ENCODE measurements around the gene CXorf49. TPM values are rescaled to one million over a fixed set of nuclear protein-coding genes. Genes with fewer than 3 reads are reported as not detected.

Gene CXorf49
- total RNA-seq, 6 experiments from 2014 or later = not detected

- Mint-ChIP-seq H3K9me3 (no peaks in the 10 kb centered on the region), H3K36me3 (ENCODE audit: low read depth) (no peaks in the 10 kb centered on the region), H3K27me3 (ENCODE audit: insufficient read depth) (peaks cover 5% of the 10 kb centered on the region), H3K4me1 (ENCODE audit: low read depth) (no peaks in the 10 kb centered on the region), H3K4me3 (no peak overlapping the region), H3K27ac (no peak overlapping the region)
- TF ChIP-seq, protein P1, sequence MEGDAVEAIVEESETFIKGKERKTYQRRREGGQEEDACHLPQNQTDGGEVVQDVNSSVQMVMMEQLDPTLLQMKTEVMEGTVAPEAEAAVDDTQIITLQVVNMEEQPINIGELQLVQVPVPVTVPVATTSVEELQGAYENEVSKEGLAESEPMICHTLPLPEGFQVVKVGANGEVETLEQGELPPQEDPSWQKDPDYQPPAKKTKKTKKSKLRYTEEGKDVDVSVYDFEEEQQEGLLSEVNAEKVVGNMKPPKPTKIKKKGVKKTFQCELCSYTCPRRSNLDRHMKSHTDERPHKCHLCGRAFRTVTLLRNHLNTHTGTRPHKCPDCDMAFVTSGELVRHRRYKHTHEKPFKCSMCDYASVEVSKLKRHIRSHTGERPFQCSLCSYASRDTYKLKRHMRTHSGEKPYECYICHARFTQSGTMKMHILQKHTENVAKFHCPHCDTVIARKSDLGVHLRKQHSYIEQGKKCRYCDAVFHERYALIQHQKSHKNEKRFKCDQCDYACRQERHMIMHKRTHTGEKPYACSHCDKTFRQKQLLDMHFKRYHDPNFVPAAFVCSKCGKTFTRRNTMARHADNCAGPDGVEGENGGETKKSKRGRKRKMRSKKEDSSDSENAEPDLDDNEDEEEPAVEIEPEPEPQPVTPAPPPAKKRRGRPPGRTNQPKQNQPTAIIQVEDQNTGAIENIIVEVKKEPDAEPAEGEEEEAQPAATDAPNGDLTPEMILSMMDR (IDR thresholded peaks at IDR 0.05) = no peak
- no peak for DNase-seq
Measured at GRCh38 chrX:71666240-71667223, 51.6 kb downstream of the CXorf49 start.

DNA sequence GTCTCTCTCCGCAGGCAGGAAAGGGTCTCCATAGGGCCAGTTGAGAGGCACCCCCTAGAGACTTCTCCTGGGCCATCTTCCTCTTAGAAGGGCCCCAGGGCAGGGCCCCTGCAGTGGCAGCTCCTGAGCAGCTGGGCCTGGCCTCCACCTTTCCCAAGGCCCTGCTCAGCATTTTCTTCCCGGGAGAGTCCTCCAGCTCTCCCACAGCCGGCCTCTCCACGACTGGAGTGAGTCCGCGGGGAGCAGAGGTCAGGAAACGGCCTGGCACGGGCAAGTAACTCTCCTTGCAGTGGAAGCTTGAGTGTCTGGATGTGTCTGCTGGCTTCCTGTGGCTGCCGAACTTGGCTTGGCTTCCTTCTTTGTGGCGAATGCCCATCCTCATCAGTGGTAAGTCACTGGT, 52.3 kb downstream of the CXorf49 start:
- H3K4me3 Mint-ChIP-seq = no peak overlapping the region
- no peaks in the 10 kb centered on the region for H3K36me3 Mint-ChIP-seq (ENCODE audit: low read depth)
- no peak overlapping the region for H3K27ac Mint-ChIP-seq
- no peaks in the 10 kb centered on the region for H3K4me1 Mint-ChIP-seq (ENCODE audit: low read depth)
- DNase-seq = no peak
- TF ChIP-seq, protein P1 (IDR thresholded peaks at IDR 0.05) = no peak
- H3K9me3 Mint-ChIP-seq = no peaks in the 10 kb centered on the region
- peaks cover 9% of the 10 kb centered on the region for H3K27me3 Mint-ChIP-seq (ENCODE audit: insufficient read depth)

DNA sequence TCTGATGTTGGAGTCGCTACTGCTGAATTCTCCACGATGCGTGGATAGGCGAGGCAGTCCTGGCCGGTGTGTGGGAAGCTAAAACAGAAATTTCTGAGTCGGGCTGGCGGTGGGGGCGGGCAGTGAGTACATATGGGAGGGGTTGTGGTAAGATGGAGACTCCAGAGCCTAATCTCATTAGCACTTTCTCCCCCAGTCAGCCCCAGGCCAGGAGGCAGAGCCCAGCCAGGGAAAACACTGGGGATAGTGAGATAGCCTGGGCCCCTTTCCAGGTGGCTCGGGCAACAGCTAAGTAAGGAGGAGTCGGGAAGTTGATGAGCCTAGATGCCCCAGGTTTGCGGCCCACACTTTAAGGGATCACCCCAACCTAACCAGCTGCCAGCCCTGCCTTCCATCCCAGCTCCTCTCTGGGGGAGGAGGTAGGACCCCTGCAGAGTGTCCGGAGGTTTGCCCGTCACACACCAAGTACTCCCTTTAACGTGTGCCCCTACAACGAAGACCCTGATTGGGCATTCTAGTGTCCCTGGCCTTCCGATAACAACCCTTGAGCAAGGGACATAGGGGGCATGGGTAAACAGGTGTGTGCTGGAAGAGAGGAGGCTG, 53.1 kb downstream of the CXorf49 start:
- Mint-ChIP-seq H3K27ac (no peak overlapping the region), H3K9me3 (no peaks in the 10 kb centered on the region), H3K36me3 (ENCODE audit: low read depth) (no peaks in the 10 kb centered on the region), H3K4me1 (ENCODE audit: low read depth) (no peaks in the 10 kb centered on the region), H3K4me3 (no peak overlapping the region), H3K27me3 (ENCODE audit: insufficient read depth) (peaks cover 9% of the 10 kb centered on the region)
- TF ChIP-seq, protein P1 (IDR thresholded peaks at IDR 0.05) = no peak
- DNase-seq = no peak

Other genes starting within 250 kb of the CXorf49 start
- gene OGT, start 185.2 kb downstream of the CXorf49 start, total RNA-seq (2021; fragmentation: NEBNext Ultra II Directional; extraction: Animal tissue kit (Norgen Biotek cat#: 25700)) = 10 to 100 TPM; 52.9 to 77.5 (median 57.7) TPM
- gene GCNA, start 139.8 kb downstream of the CXorf49 start, total RNA-seq (2021; fragmentation: NEBNext Ultra II Directional; extraction: Animal tissue kit (Norgen Biotek cat#: 25700)) = 1 to 10 TPM in 2 of 6 experiments, under 1 TPM in 4; 0.48 to 1.7 (median 0.82) TPM
- not detected for gene CXCR3, start 99.8 kb downstream of the CXorf49 start, total RNA-seq (2021; fragmentation: NEBNext Ultra II Directional; extraction: Animal tissue kit (Norgen Biotek cat#: 25700))
- not detected for gene CXorf49B, start 45.1 kb upstream of the CXorf49 start, total RNA-seq (2021; fragmentation: NEBNext Ultra II Directional; extraction: Animal tissue kit (Norgen Biotek cat#: 25700))
- gene NHSL2, start 192.6 kb upstream of the CXorf49 start, total RNA-seq (2021; fragmentation: NEBNext Ultra II Directional; extraction: Animal tissue kit (Norgen Biotek cat#: 25700)) = 1 to 10 TPM in 1 of 6 experiments, under 1 TPM in 5; 0.28 to 1.1 (median 0.52) TPM

Data from HFFc6 (cell line).